Small intestine (tissue), 7 donors: Measurements from ENCODE around the gene CNGB1. TPM values are rescaled to one million over a fixed set of nuclear protein-coding genes. Genes with fewer than 3 reads are reported as not detected.

Experiments used
- DNase-seq, 2 donors: peaks; one replicate each; pipeline versions ENCODE4 v3.0.0 to v3.0.0-alpha.2; 2013
- FAIRE-seq: peaks from 2 replicates; lab custom pipeline; 2012; peaks lifted over from hg19 to GRCh38; lab: Jason Lieb, UNC
- H3K27ac ChIP-seq, 3 donors: one replicate each; pipeline ENCODE4 v1.5.1; 2013; ENCODE audit warnings: low read length in 2 of 3, mild to moderate bottlenecking in 2 of 3, control low read depth in 1 of 3, inconsistent platforms in 1 of 3, low read depth in 1 of 3, moderate library complexity in 1 of 3
- H3K27me3 ChIP-seq, 3 donors: one replicate each; pipeline ENCODE4 v1.6.1; 2013; ENCODE audit warnings: low read length in 3 of 3, inconsistent platforms in 1 of 3; ENCODE audit not compliant: control insufficient read depth in 3 of 3, insufficient read depth in 3 of 3
- H3K36me3 ChIP-seq, 3 donors: one replicate each; pipeline ENCODE4 v1.6.1; 2013; ENCODE audit warnings: low read length in 3 of 3, inconsistent platforms in 1 of 3, low read depth in 1 of 3, mild to moderate bottlenecking in 1 of 3, moderate library complexity in 1 of 3; ENCODE audit not compliant: control insufficient read depth in 3 of 3, insufficient read depth in 2 of 3
- H3K4me1 ChIP-seq, 3 donors: one replicate each; pipeline ENCODE4 v1.6.1; 2013; ENCODE audit warnings: low read length in 2 of 3, inconsistent platforms in 1 of 3, low read depth in 1 of 3, mild to moderate bottlenecking in 1 of 3, moderate library complexity in 1 of 3; ENCODE audit not compliant: control insufficient read depth in 3 of 3, insufficient read depth in 2 of 3
- H3K4me3 ChIP-seq, 3 donors: one replicate each; pipeline ENCODE4 v1.5.1; 2013; ENCODE audit warnings: low read length in 3 of 3, control low read depth in 1 of 3, inconsistent platforms in 1 of 3, low read depth in 1 of 3, mild to moderate bottlenecking in 1 of 3, moderate library complexity in 1 of 3
- H3K9me3 ChIP-seq, 2 donors: one replicate each; pipeline ENCODE4 v1.6.1; 2013; ENCODE audit warnings: low read depth in 1 of 2, low read length in 1 of 2; ENCODE audit not compliant: control insufficient read depth in 2 of 2, insufficient read depth in 1 of 2
- WGBS, 3 donors: extraction: QIAGEN DNeasy Blood & Tissue Kit; methylation state at CpG; one replicate each; pipeline ENCODE4 v1.1.7; 2013; 5-methylcytosine and 5-hydroxymethylcytosine counted together
- polyA plus RNA-seq, 4 donors: library from polyadenylated mRNA; stranded (reverse) in 3 of 4; unstranded in 1 of 4; fragments of 200-250 nt in 3 of 4; fragments of 120-200 nt in 1 of 4; gene quantifications; one replicate each; pipeline versions ENCODE4 v1.2.1 to v1.2.3, GENCODE V29; 2013
- donor health status: healthy with polysubstance abuse.
- donor health status: control.
- donor health status: control.
- donor health status: Bipolar disorder and iron deficiency.
- donor health status: healthy.

The CNGB1 gene
- polyA plus RNA-seq, 4 donors, result 1.3 to 1.7 TPM; not detected in 2

DNA sequence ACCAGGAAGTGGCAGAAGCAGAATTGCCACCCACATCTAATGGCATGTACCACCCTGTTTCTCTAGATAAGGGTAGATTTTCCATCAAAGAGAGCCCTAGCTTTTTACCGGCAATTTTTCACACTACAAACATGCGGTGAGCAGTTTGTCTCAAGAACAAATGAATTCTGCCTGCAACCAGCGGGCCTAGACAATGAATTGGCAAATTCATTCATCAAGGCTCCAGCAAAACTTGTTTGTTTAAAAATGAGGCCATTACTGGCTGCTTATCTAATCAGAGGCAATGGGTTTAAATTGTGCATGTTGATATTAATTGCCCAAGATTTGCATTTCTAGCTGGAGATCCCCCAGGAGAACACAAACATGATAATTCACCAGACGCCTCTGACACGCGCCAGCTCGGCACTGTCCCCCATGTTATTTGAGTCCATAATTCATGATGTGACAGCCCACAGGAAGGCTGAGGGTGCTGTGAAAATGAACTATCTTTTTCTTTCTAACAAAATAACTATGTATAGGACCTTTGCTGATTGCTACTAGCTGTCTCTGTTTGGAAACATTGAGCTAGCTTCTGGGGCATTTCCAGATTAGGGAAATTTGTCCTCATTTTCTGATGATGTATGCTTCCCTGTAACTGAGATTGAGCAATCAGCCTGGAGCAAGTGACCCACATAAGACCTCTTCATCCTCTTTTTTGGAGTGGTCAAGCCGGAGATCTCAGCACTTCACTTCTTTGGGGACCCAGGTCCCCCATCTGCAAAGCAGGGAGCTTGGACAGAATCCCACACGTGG, 80.8 kb downstream of the CNGB1 start:
- DNase-seq, result no peak

DNA sequence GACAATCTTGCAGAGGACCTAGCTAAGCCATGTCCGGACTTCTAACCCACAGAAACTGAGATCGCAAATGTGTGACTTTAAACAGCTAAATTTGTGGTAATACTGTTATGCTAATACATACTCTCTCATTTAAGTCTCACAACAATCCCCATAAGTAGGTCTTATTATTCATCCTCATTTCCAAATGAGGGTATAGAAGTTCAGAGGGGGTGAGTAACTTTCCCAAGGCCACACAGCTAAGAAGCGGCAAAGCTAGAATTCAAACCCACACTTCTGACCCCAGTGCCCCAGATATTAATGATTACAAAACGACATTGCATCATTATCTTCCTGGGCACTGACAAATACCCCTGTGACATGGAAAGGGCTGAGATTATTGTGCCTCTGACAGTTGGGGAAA, 81.4 kb downstream of the CNGB1 start:
- Histone ChIP-seq H3K27ac (peak overlapping the region in 1 of 3 donors; percentile 9), H3K36me3 (no peaks in the 10 kb centered on the region), H3K27me3 (peaks cover 0 to 30% (median 4%) of the 10 kb centered on the region in 3 donors), H3K4me3 (no peak overlapping the region), H3K4me1 (peaks cover 0 to 13% (median 3%) of the 10 kb centered on the region in 3 donors), H3K9me3 (peaks cover 0 to 1% of the 10 kb centered on the region in 2 donors)
- 66 to 77% (median 75%) methylated on average over 4 of the region's 4 CpGs for WGBS, 3 donors
- DNase-seq (no peak), FAIRE-seq (no peak)

More for the DNA sequence above, 80.8 kb downstream of the CNGB1 start:
- Histone ChIP-seq H3K4me3 (no peak overlapping the region), H3K36me3 (no peaks in the 10 kb centered on the region), H3K4me1 (peaks cover 0 to 16% (median 3%) of the 10 kb centered on the region in 3 donors), H3K27me3 (peaks cover 0 to 24% (median 0%) of the 10 kb centered on the region in 3 donors), H3K27ac (peak overlapping the region in 1 of 3 donors; percentile 9), H3K9me3 (peaks cover 0 to 3% of the 10 kb centered on the region in 2 donors)
- FAIRE-seq, result no peak
- WGBS, 3 donors, result 26 to 36% (median 32%) methylated on average over 9 of the region's 9 CpGs

DNA sequence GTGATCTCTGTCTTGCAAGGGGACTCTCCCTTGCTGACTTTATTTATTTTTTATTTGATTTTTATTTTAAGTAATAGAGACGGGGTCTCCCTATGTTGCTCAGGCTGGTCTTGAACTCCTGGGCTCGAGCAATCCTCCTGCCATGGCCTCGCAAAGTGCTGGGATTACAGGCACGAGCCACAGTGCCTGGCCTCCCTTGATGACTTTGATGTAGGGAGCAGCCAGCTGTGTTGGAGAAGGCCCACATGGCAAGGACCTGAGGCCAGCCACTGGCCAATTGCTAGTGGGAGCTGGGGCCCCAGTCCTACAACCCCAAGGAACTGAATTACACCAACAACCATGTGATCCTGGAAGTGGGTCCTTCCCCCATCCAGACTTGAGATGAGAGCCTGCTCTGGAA, 81.8 kb downstream of the CNGB1 start:
- no peak overlapping the region for H3K27ac ChIP-seq
- FAIRE-seq, result no peak
- DNase-seq, result no peak
- no peak overlapping the region for H3K4me3 ChIP-seq
- no peaks in the 10 kb centered on the region for H3K9me3 ChIP-seq
- no peaks in the 10 kb centered on the region for H3K36me3 ChIP-seq
- peaks cover 0 to 9% (median 3%) of the 10 kb centered on the region in 3 donors for H3K4me1 ChIP-seq
- 81 to 91% (median 89%) methylated on average over 4 of the region's 4 CpGs for WGBS, 3 donors
- H3K27me3 ChIP-seq, result peaks cover 0 to 34% (median 7%) of the 10 kb centered on the region in 3 donors

DNA sequence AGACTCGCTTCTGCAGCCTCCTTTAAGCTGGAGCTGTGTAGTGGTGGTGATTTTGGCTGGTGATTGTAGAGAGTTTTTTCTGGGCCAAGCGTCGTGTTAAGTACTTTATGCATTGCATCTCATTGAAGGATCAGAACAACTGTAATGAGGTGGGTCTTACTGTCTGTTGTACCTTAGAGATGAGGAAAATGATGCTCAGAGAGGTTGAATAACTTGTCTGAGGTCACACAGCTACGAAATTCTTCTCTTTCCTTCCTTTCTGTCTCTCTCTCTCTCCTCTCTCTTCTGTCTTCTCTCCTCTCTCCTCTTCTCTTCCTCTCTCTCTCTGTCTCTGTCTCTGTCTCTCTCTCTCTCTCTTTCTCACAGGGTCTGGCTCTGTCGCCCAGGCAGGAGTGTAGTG, 82.8 kb downstream of the CNGB1 start:
- WGBS, 3 donors, result 79 to 86% (median 84%) methylated on average over 5 of the region's 5 CpGs
- Histone ChIP-seq H3K27ac (no peak overlapping the region), H3K9me3 (no peaks in the 10 kb centered on the region), H3K4me3 (no peak overlapping the region), H3K4me1 (peaks cover 0 to 3% (median 0%) of the 10 kb centered on the region in 3 donors), H3K36me3 (no peaks in the 10 kb centered on the region), H3K27me3 (peaks cover 0 to 44% (median 11%) of the 10 kb centered on the region in 3 donors)
- no peak for DNase-seq
- FAIRE-seq, result no peak

DNA sequence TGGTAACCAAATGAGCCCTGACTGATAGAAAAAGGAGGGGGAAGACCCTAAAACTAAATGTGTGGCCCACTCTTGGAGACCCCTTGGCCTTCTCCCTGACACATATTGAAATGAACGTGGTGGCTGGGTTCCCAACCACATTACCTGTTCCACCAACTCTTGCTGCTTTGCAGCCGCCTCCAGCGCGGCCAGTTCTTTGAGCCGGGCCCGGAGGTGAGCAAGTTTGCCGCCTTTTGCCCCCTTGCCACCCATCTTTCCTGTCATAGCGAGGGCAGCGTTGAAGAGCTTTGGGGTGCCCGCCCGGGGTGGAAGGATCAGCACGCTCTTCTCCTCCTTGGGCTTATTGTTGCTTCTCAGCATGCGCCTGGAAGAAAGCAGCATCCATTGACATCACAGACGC, 83.2 kb downstream of the CNGB1 start:
- Histone ChIP-seq H3K4me3 (no peak overlapping the region), H3K36me3 (no peaks in the 10 kb centered on the region), H3K9me3 (no peaks in the 10 kb centered on the region), H3K27ac (no peak overlapping the region), H3K4me1 (peaks cover 0 to 3% (median 0%) of the 10 kb centered on the region in 3 donors), H3K27me3 (peaks cover 0 to 47% (median 14%) of the 10 kb centered on the region in 3 donors)
- FAIRE-seq, result no peak
- DNase-seq, result no peak
- 89 to 94% (median 91%) methylated on average over 14 of the region's 14 CpGs for WGBS, 3 donors

DNA sequence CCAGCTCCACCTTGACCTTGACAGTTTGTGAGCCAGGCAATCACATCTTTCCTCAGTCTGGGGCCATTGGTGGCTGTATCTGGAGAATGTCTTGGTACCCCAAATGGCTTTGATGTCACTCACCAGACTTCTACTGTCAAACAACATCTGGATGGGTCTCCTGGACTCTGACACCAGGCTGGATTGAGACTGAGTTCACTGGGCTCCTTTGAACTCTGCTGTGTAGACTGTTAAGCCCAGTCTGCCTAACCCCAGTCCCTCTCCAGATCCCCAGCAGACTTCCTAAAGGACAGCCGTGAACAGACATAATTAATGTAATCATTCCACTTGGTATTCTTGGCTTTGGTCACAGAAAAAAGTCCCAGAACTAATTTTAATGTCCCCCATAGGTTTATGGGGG, 84.5 kb downstream of the CNGB1 start:
- Histone ChIP-seq H3K27ac (no peak overlapping the region), H3K4me1 (peaks cover 0 to 3% (median 0%) of the 10 kb centered on the region in 3 donors), H3K36me3 (no peaks in the 10 kb centered on the region), H3K4me3 (no peak overlapping the region), H3K27me3 (peaks cover 0 to 52% (median 14%) of the 10 kb centered on the region in 3 donors), H3K9me3 (no peaks in the 10 kb centered on the region)
- no peak for DNase-seq
- 70 to 90% (median 79%) methylated on average over 1 of the region's 1 CpG for WGBS, 3 donors
- no peak for FAIRE-seq

DNA sequence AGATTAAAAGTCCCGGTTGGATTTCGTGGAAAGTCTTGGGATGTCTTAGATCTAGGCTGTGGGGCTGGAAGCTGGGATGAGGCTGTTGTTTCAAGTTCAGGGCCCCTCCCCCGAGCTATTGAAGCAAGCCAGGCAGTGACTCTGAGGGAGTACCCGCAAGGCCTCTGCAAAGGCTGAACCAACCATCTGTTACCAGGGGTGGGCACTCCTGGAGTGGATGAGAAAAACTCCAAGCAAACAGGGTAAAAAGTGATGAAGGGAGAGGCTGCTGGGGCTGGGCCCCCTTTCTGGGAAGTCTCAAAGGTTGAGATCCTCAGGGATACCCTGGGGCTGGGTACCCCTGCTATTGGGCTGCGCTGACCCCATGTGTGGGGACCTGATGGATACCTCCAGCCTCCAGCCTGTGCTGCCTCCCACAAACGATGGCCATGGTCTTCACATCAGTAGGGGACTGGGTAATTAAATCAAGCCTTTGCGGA, 86.2 kb downstream of the CNGB1 start:
- no peak for FAIRE-seq
- Histone ChIP-seq H3K4me3 (no peak overlapping the region), H3K4me1 (no peaks in the 10 kb centered on the region), H3K27me3 (peaks cover 0 to 52% (median 14%) of the 10 kb centered on the region in 3 donors), H3K27ac (no peak overlapping the region), H3K9me3 (no peaks in the 10 kb centered on the region), H3K36me3 (no peaks in the 10 kb centered on the region)
- 58 to 66% (median 60%) methylated on average over 7 of the region's 7 CpGs for WGBS, 3 donors
- DNase-seq, result no peak

DNA sequence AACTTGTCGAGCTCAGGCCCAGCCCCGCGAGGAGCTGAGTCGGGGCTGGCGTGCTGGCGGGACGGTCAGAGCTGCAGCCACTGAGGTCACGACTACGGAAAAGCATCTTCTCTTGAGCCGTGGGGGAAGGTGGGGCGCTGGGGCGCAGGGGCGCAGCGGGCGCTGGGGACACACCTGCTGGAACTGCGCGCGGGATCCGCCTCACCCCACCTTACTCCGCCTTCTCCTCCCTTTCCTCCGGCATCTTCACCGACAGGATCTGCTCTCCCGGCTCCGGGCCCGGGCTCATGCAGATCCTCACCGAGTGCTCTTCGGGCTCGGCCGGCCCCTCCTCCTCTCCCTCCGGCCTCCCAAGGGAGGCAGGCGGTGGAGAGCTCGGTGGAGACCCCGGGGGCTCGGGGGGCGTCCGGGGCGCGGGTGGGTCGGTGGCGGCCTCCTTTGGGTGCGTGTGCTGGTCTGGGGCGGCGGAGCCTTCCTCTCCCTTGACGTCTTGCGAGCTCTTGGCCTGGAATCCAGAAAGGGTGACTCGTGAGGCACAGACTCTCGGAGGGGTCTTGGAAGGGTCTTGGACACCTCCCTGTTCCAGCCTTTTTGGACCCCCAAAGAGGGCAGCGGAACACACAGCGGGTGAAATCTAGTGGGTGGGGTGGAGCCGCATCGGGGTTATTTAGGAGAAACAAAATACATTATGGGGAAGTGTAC, 86.8 kb downstream of the CNGB1 start:
- no peak overlapping the region for H3K4me3 ChIP-seq
- WGBS, 3 donors, result 14 to 23% (median 20%) methylated on average over 48 to 51 of the region's 51 CpGs

More for the DNA sequence above, 86.8 kb downstream of the CNGB1 start:
- no peaks in the 10 kb centered on the region for H3K9me3 ChIP-seq
- H3K27me3 ChIP-seq, result peaks cover 0 to 51% (median 14%) of the 10 kb centered on the region in 3 donors
- no peak overlapping the region for H3K27ac ChIP-seq
- DNase-seq (no peak), FAIRE-seq (no peak)
- no peaks in the 10 kb centered on the region for H3K4me1 ChIP-seq
- H3K36me3 ChIP-seq, result no peaks in the 10 kb centered on the region
